CD4-positive, alpha-beta T cell treated with Interferon gamma for 1 hour (primary cell): Measurements from ENCODE around the gene CLEC16A.
A peak's percentile ranks its signal among the peaks of the same experiment; 100 is the strongest.
"Not testable (repeated sequence)": the region's sequence is repeated elsewhere in the genome, so short reads cannot be mapped to it uniquely, and the experiment has no call there.

Experiments
- DNase-seq: peaks from one replicate; pipeline ENCODE4 v3.0.0-alpha.2; 2020

CLEC16A gene

GRCh38 chr16:11091021-11091785 is 146.8 kb downstream of the CLEC16A start:
- no peak for DNase-seq

GRCh38 chr16:11092788-11093571 is 148.6 kb downstream of the CLEC16A start:
- no peak for DNase-seq

- no peak for DNase-seq
Measured at GRCh38 chr16:11093572-11094074, 149.3 kb downstream of the CLEC16A start.

- DNase-seq: no peak
Measured at GRCh38 chr16:11094075-11094856, 149.9 kb downstream of the CLEC16A start.

- DNase-seq: no peak
Measured at GRCh38 chr16:11094857-11095565, 150.6 kb downstream of the CLEC16A start.

GRCh38 chr16:11095935-11096334 is 151.6 kb downstream of the CLEC16A start:
- no peak for DNase-seq

- DNase-seq: no peak
Measured at GRCh38 chr16:11097094-11097786, 152.9 kb downstream of the CLEC16A start.

- no peak for DNase-seq
Measured at GRCh38 chr16:11097787-11098167, 153.4 kb downstream of the CLEC16A start.

- no peak for DNase-seq
Measured at GRCh38 chr16:11098601-11099390, 154.4 kb downstream of the CLEC16A start.

- no peak for DNase-seq
Measured at GRCh38 chr16:11099672-11100205, 155.4 kb downstream of the CLEC16A start.

GRCh38 chr16:11100239-11100750 is 155.9 kb downstream of the CLEC16A start:
- DNase-seq: no peak

- DNase-seq: no peak
Measured at GRCh38 chr16:11101283-11101682, 156.9 kb downstream of the CLEC16A start.

- DNase-seq: no peak
Measured at GRCh38 chr16:11101695-11102522, 157.5 kb downstream of the CLEC16A start.

GRCh38 chr16:11102523-11102898 is 158.1 kb downstream of the CLEC16A start:
- no peak for DNase-seq

- not testable (repeated sequence) for DNase-seq
Measured at GRCh38 chr16:11103301-11103700, 158.9 kb downstream of the CLEC16A start.

GRCh38 chr16:11104168-11105037 is 160.0 kb downstream of the CLEC16A start:
- no peak for DNase-seq

GRCh38 chr16:11105038-11105903 is 160.9 kb downstream of the CLEC16A start:
- DNase-seq: peak; percentile 47

- DNase-seq: no peak
Measured at GRCh38 chr16:11106726-11107125, 162.4 kb downstream of the CLEC16A start.
